Retina (tissue), 1 donor: ENCODE data around the gene OR6Y1.

Experiments
- DNase-seq: peaks from one replicate; pipeline ENCODE4 v3.0.0-alpha.2; 2016

OR6Y1 gene

GRCh38 chr1:158496374-158496773 is 57.8 kb downstream of the OR6Y1 start:
- DNase-seq = no peak

GRCh38 chr1:158494796-158495195 is 59.4 kb downstream of the OR6Y1 start:
- DNase-seq = no peak
